ENCODE results near the gene NTF4. TPM values are rescaled to one million over a fixed set of nuclear protein-coding genes. Genes with fewer than 3 reads are reported as not detected.
"Not testable (repeated sequence)": the region's sequence is repeated elsewhere in the genome, so short reads cannot be mapped to it uniquely, and the experiment has no call there.

Gene NTF4
- total RNA-seq, 2 experiments from 2014 or later: not detected

DNA sequence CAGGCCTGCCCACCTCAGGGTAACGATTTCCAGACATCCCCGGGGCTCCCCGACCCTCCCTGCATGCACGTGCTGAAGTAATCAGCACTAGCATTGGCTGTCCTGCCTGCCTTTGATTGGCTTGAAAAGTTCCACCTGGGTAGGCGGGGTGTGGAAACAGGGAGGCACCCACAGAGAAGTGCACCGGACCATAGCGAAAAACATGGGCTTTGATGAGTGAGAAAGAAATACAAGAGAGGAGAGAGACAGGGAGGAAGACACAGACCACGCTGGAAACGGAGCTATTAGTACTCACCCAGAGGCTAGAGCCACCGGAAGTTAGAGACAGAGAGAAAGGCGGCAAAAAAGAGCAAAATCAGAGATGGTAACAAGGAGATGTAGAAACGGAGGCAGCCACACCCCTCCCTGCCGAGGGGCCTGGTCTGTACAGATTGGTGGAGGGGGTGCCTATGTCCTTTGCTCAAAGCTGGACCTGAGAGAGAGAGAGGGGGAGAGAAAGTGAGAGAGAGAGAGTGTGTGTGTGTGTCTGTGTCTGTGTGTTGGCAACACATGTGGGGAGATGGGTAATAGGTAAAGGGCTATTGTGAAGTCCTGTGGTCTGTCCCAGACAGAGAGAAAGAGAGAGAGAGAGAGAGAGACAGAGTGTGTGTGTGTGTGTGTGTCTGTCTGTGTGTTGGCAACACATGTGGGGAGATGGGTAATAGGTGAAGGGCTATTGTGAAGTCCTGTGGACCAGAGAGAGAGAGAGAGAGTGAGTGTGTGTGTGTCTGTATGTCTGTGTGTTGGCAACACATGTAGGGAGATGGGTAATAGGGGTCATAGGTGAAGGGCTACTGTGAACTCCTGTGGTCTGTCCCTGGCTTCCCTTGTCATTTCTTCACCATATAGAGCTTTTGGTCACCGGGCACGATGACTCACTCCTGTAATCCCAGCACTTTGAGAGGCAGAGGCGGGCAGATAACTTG lies 43.4 kb downstream of the NTF4 start:
- ChIA-PET CTCF (interaction anchor here (1.0 to 2.1 kb wide), 3 partner anchors 21 to 28 kb away, joined by 3 to 9 read pairs (median 7); partner anchors contain the start of genes GYS1 and RUVBL2), POLR2A (no interaction called here)
- H3K9me3 Mint-ChIP-seq: no peaks in the 10 kb centered on the region
- H3K27me3 Mint-ChIP-seq: peaks cover 9% of the 10 kb centered on the region
- no peak overlapping the region for H3K4me3 Mint-ChIP-seq
- no peaks in the 10 kb centered on the region for H3K36me3 Mint-ChIP-seq (ENCODE audit: low read depth)
- intact Hi-C loops (cut with micrococcal nuclease): no loop called here
- peak overlapping the region; percentile 6 for H3K27ac Mint-ChIP-seq
- DNase-seq: peak; percentile 35
- TF ChIP-seq, protein P1, sequence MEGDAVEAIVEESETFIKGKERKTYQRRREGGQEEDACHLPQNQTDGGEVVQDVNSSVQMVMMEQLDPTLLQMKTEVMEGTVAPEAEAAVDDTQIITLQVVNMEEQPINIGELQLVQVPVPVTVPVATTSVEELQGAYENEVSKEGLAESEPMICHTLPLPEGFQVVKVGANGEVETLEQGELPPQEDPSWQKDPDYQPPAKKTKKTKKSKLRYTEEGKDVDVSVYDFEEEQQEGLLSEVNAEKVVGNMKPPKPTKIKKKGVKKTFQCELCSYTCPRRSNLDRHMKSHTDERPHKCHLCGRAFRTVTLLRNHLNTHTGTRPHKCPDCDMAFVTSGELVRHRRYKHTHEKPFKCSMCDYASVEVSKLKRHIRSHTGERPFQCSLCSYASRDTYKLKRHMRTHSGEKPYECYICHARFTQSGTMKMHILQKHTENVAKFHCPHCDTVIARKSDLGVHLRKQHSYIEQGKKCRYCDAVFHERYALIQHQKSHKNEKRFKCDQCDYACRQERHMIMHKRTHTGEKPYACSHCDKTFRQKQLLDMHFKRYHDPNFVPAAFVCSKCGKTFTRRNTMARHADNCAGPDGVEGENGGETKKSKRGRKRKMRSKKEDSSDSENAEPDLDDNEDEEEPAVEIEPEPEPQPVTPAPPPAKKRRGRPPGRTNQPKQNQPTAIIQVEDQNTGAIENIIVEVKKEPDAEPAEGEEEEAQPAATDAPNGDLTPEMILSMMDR (IDR thresholded peaks at IDR 0.05): no peak
- peaks cover 30% of the 10 kb centered on the region for H3K4me1 Mint-ChIP-seq (ENCODE audit: low read depth)
- peak; percentile 9 for ATAC-seq

DNA sequence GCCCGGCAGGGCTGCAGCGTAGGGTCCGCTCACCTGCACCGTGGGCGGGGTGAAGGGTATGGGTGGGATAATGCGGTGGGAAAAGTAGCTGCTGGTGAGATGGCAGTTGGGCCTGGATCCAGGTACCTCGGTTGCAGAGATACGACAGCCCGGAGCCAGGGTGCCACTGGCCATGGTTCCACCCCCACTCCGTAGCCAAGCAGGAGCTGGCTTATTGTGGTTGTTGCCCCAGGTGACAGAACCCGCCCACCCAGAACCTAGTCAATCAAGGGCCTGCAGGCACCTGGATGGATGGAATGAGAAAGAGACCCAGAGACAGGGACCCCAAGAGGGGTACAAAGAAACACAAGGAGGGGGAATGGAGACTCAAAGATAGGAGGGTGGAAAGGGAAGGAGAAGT lies 44.3 kb downstream of the NTF4 start:
- ChIA-PET CTCF (interaction anchor here (0.8 to 3.3 kb wide), 5 partner anchors 20 to 126 kb away, joined by 3 to 17 read pairs (median 4); partner anchors contain the start of genes GYS1 and RUVBL2), POLR2A (no interaction called here)
- TF ChIP-seq, protein P1 (IDR thresholded peaks at IDR 0.05): no peak

DNA sequence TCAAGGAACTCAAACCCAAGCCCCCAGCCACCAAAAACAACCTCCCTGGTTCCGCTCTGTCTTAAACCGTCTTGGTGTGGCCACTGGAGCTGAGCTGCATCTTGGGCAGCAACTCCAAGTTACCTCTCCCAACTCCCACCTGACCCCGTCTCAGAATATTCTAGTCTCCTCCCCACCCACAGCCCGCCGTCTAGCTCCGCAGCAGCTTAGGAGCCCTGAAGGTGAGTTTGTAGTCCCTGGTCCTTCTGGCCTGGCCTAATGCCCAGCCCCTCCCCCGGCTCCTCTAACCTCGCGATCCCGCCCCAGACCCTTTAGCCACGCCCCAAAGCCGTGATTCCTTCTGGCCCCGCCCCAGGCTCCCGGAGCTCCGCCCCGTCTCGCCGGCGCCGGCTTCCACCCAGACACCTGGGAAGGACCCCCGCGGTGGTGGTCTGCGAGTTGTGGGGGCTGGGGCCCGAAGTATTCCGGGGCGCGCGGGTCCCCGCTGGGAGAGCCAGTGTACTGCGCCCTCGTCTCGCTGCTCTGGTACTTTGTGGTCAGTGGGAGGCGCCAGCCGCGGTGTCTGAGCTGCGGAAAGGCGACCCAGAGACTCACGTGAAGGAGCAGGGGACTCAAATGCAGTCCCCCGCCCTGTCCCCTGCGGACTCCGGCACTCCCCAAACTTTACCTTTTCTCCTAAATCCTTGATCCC lies 45.2 kb downstream of the NTF4 start:
- Mint-ChIP-seq H3K27ac (peak overlapping the region; percentile 36), H3K4me3 (peak overlapping the region; percentile 55), H3K4me1 (ENCODE audit: low read depth) (peaks cover 30% of the 10 kb centered on the region), H3K27me3 (peaks cover 9% of the 10 kb centered on the region), H3K36me3 (ENCODE audit: low read depth) (peaks cover 6% of the 10 kb centered on the region), H3K9me3 (no peaks in the 10 kb centered on the region)
- TF ChIP-seq, protein P1 (IDR thresholded peaks at IDR 0.05): no peak
- peak; percentile 68 for DNase-seq
- ATAC-seq: peak; percentile 52
- ChIA-PET POLR2A (interaction anchor here (1.5 to 1.7 kb wide), 3 partner anchors 22 to 68 kb away, joined by 4 to 7 read pairs (median 4); partner anchors contain the start of genes GYS1 and RUVBL2), CTCF (interaction anchor here (0.8 to 3.3 kb wide), 5 partner anchors 19 to 180 kb away, joined by 3 to 17 read pairs (median 4); partner anchors contain the start of genes GYS1 and RUVBL2)
- intact Hi-C loops (cut with micrococcal nuclease): no loop called here

More for the DNA sequence above, 44.3 kb downstream of the NTF4 start:
- peaks cover 9% of the 10 kb centered on the region for H3K27me3 Mint-ChIP-seq
- no peak overlapping the region for H3K27ac Mint-ChIP-seq
- no peak overlapping the region for H3K4me3 Mint-ChIP-seq
- H3K4me1 Mint-ChIP-seq (ENCODE audit: low read depth): peaks cover 30% of the 10 kb centered on the region
- DNase-seq (no peak), ATAC-seq (no peak)
- H3K9me3 Mint-ChIP-seq: no peaks in the 10 kb centered on the region
- intact Hi-C loops (cut with micrococcal nuclease): no loop called here
- peaks cover 6% of the 10 kb centered on the region for H3K36me3 Mint-ChIP-seq (ENCODE audit: low read depth)

DNA sequence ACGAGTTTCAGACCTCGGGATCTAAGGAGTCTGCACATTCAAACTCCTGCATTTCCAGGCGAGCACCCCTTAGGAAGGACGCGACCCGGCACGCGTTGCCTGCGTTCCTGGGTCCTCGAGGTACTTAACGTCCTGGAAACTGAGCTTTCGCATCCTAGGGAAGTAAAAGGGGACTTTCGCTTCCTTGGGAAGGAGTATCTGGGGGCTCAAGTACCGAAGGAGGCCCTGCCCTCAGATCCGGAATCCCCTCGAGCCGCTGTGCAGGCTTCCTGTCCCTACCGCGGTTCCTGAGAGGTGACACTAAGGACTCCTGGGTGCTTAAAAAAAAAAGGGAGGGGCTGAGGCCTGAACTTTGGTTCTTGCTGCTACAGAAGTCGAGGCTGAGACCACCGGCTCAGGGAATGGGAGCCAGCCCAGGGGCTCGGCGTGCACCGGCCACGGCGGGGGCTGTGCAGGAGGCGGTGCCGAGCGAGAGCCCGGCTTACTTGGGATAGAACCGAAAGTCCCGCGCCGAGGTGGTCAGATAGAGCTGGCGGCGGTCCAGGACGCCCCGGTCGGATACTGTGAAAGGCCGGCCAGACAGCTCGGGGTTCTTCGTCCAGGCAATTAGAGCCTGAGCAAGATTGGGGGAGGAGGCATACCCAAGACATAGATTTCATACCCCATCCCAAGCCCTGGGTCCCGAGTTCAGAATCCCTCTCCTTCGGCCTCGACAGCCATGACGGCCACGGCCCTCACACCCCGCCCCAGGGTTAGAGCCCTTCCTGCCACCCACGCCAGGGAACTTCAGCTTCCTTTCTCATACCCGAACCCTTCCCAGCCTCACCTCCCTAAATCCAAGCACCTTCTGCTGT lies 46.0 kb downstream of the NTF4 start:
- H3K4me1 Mint-ChIP-seq (ENCODE audit: low read depth): peaks cover 30% of the 10 kb centered on the region
- CTCF ChIA-PET: interaction anchor here (0.8 to 3.3 kb wide), 6 partner anchors 19 to 181 kb away, joined by 3 to 17 read pairs (median 4); partner anchors contain the start of genes GYS1 and RUVBL2
- POLR2A ChIA-PET: interaction anchor here (1.5 to 2.4 kb wide), 4 partner anchors 12 to 68 kb away, joined by 4 to 8 read pairs (median 6); partner anchors contain the start of genes GYS1 and RUVBL2
- H3K4me3 Mint-ChIP-seq: peak overlapping the region; percentile 55
- intact Hi-C loops (cut with micrococcal nuclease); H3K27me3 Mint-ChIP-seq; H3K9me3 Mint-ChIP-seq: not testable (repeated sequence)
- ATAC-seq (peak; percentile 19), DNase-seq (peak; percentile 33)
- H3K27ac Mint-ChIP-seq: peak overlapping the region; percentile 36
- peaks cover 10% of the 10 kb centered on the region for H3K36me3 Mint-ChIP-seq (ENCODE audit: low read depth)

All from activated CD8-positive, alpha-beta T cell treated with anti-CD3 and anti-CD28 coated beads for 36 hours (primary cell).